ENCODE data around the gene AMBRA1. TPM values are rescaled to one million over a fixed set of nuclear protein-coding genes. Genes with fewer than 3 reads are reported as not detected.

AMBRA1 gene
- total and polyA plus RNA-seq, 2 donors (not counting 3 experiments of a cell fraction or from before 2014, with no cell fraction given) = 18.4 to 32.4 TPM

DNA sequence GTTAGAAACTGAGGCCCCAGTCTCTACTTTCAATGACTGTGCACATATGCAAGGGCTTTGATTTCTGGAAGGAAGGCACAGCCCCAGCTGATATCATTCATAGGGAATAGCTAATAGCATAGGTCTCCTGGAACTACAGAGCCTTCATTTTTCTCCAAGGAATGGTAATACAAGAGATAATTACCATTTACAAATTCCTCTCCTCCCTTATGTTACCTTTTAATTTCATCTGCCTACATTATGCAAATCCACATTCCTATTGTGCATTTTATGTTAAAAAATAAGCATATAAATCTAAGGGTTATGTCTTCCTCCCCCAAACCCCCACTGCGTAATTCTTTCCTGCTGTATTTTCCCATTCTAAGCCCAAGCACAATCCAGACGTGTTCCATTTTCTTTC lies 94.9 kb downstream of the AMBRA1 start:
- Histone ChIP-seq H3K9ac (replicated peaks; ENCODE audit: extremely low read depth, insufficient read depth, low read length) (no peak overlapping the region), H3K79me2 (ENCODE audit: control insufficient read depth, insufficient read depth, low read length) (no peaks in the 10 kb centered on the region), H3K4me1 (ENCODE audit: control insufficient read depth, extremely low read depth, insufficient read depth, low read length) (no peaks in the 10 kb centered on the region), H3K9me3 (replicated peaks; ENCODE audit: control insufficient read depth, insufficient read depth, low read length) (no peaks in the 10 kb centered on the region), H3K27ac (ENCODE audit: insufficient read depth, low read depth, low read length) (no peak overlapping the region), H3K27me3 (ENCODE audit: control insufficient read depth in 2 of 2, insufficient read depth in 2 of 2, low read length in 2 of 2) (no peaks in the 10 kb centered on the region), H3K4me3 (replicated peaks in 1 of 3; ENCODE audit: insufficient read depth in 1 of 3, low read depth in 1 of 3, low read length in 3 of 3) (no peak overlapping the region), H3K4me2 (ENCODE audit: insufficient read depth, low read length) (no peak overlapping the region), H4K20me1 (replicated peaks; ENCODE audit: control insufficient read depth, extremely low read depth, insufficient read depth, low read length) (no peaks in the 10 kb centered on the region), H2AFZ (ENCODE audit: low read depth, low read length) (no peak overlapping the region), H3K9me1 (replicated peaks; ENCODE audit: control insufficient read depth, extremely low read depth, insufficient read depth, low read length) (no peaks in the 10 kb centered on the region), H3K36me3 (ENCODE audit: control insufficient read depth in 2 of 2, extremely low read depth in 1 of 2, insufficient read depth in 2 of 2, low read length in 2 of 2) (peaks cover under 1 to 1% of the 10 kb centered on the region in 2 experiments)
- intact Hi-C loops (cut with micrococcal nuclease) = no loop called here
- DNase-seq (ENCODE audit: low read depth, low spot score) (no peak), FAIRE-seq (no peak)
- no TSS peak for BruUV-seq (replicated peaks)
- ChIA-PET CTCF (interaction anchor here (1.2 to 4.1 kb wide), 3 partner anchors 9 to 30 kb away, joined by 4 to 26 read pairs (median 20); no protein-coding TSS in a partner anchor), POLR2A (no interaction called here)
- TF ChIP-seq EZH2 (IDR thresholded peaks at IDR 0.05; ENCODE audit: borderline replicate concordance, low read depth, low read length, severe bottlenecking) (no peak), JUN (IDR thresholded peaks at IDR 0.05; ENCODE audit: borderline replicate concordance, insufficient read depth, insufficient read length, low read depth) (no peak), POLR2A (IDR thresholded peaks at IDR 0.05; ENCODE audit: low read depth, low read length) (no peak), POLR2AphosphoS5 (IDR thresholded peaks at IDR 0.05; ENCODE audit: insufficient read depth, low read depth, low read length) (no peak), CTCF (IDR thresholded peaks at IDR 0.05; ENCODE audit: extremely low read depth in 1 of 2, insufficient read depth in 1 of 2, low read depth in 1 of 2, low read length in 2 of 2) (no peak), GATA2 (IDR thresholded peaks at IDR 0.05; ENCODE audit: insufficient read depth, insufficient read length, low read depth, low read length) (no peak), FOS (IDR thresholded peaks at IDR 0.05; ENCODE audit: borderline replicate concordance, insufficient read depth, low read length) (no peak), MYC (IDR thresholded peaks at IDR 0.05; ENCODE audit: low read depth, low read length) (no peak)
- TF ChIP-seq, protein P1, sequence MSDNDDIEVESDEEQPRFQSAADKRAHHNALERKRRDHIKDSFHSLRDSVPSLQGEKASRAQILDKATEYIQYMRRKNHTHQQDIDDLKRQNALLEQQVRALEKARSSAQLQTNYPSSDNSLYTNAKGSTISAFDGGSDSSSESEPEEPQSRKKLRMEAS (IDR thresholded peaks at IDR 0.05; ENCODE audit: insufficient read depth, insufficient read length) = no peak
- dilution Hi-C loops (cut with MboI; ENCODE audit: extremely low pct_ligation_motif_present, low sequenced_read_pairs) = no loop called here
